ENCODE results near the gene ARSA.

DNA sequence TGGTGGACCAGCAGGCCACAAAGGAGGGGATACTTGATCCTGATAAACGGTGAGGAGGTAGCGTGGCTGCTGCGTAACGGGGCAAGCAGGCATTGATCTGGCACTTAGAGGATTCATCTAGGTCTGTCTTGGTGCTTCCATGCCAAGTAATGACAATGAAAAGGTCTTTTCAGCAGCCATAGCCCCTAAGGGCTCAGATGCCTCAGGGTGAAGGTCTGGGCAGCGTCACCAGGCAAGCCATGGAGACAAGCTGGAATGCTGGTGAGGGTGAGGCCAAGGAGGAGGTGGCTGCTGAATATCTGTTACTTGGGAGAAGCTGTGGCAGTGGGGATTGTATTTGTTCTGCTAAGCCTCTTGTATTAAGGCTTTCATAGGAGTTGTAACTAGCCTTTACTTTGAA lies 40.5 kb downstream of the ARSA start:
- no peak for TF ChIP-seq POLR2A (IDR thresholded peaks at IDR 0.05)
- TF ChIP-seq, protein P1, sequence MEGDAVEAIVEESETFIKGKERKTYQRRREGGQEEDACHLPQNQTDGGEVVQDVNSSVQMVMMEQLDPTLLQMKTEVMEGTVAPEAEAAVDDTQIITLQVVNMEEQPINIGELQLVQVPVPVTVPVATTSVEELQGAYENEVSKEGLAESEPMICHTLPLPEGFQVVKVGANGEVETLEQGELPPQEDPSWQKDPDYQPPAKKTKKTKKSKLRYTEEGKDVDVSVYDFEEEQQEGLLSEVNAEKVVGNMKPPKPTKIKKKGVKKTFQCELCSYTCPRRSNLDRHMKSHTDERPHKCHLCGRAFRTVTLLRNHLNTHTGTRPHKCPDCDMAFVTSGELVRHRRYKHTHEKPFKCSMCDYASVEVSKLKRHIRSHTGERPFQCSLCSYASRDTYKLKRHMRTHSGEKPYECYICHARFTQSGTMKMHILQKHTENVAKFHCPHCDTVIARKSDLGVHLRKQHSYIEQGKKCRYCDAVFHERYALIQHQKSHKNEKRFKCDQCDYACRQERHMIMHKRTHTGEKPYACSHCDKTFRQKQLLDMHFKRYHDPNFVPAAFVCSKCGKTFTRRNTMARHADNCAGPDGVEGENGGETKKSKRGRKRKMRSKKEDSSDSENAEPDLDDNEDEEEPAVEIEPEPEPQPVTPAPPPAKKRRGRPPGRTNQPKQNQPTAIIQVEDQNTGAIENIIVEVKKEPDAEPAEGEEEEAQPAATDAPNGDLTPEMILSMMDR (IDR thresholded peaks at IDR 0.05 in 4 of 5, conservative IDR thresholded peaks at IDR 0.05 in 1 of 5), result no peak
